Iris pigment epithelial cell (primary cell): ENCODE data around the gene MFAP4.

ENCODE experiments used
- DNase-seq: peaks from one replicate; pipeline ENCODE4 v3.0.0-alpha.2; 2011; ENCODE audit warnings: low read depth

Gene MFAP4

GRCh38 chr17:19410091-19410490 lies 23.1 kb upstream of the MFAP4 start:
- DNase-seq = no peak

- peak; percentile 82 for DNase-seq
These were observed 22.5 kb upstream of the MFAP4 start for GRCh38 chr17:19409509-19409908.

GRCh38 chr17:19409066-19409465 lies 22.1 kb upstream of the MFAP4 start:
- DNase-seq = no peak

- DNase-seq = no peak
These were observed 21.3 kb upstream of the MFAP4 start for GRCh38 chr17:19408346-19408710.

- DNase-seq = no peak
These were observed 20.8 kb upstream of the MFAP4 start for GRCh38 chr17:19407601-19408345.

GRCh38 chr17:19405114-19405513 lies 18.1 kb upstream of the MFAP4 start:
- DNase-seq = no peak

- DNase-seq = no peak
These were observed 17.3 kb upstream of the MFAP4 start for GRCh38 chr17:19404264-19404663.

- DNase-seq = no peak
These were observed 16.0 kb upstream of the MFAP4 start for GRCh38 chr17:19403021-19403420.

GRCh38 chr17:19402171-19402570 lies 15.2 kb upstream of the MFAP4 start:
- DNase-seq = no peak

- DNase-seq = no peak
These were observed 14.5 kb upstream of the MFAP4 start for GRCh38 chr17:19401321-19402010.

GRCh38 chr17:19399750-19400450 lies 12.9 kb upstream of the MFAP4 start:
- no peak for DNase-seq

GRCh38 chr17:19398301-19399181 lies 11.6 kb upstream of the MFAP4 start:
- peak; percentile 58 for DNase-seq

- DNase-seq = no peak
These were observed 10.6 kb upstream of the MFAP4 start for GRCh38 chr17:19397556-19398041.

GRCh38 chr17:19392303-19392702 lies 5.3 kb upstream of the MFAP4 start:
- DNase-seq = no peak

GRCh38 chr17:19391432-19391831 lies 4.4 kb upstream of the MFAP4 start:
- no peak for DNase-seq

GRCh38 chr17:19390951-19391350 lies 4.0 kb upstream of the MFAP4 start:
- no peak for DNase-seq

GRCh38 chr17:19388791-19389785 lies 2.1 kb upstream of the MFAP4 start:
- no peak for DNase-seq

- peak; percentile 74 for DNase-seq
These were observed 1.0 kb upstream of the MFAP4 start for GRCh38 chr17:19387921-19388521.

- peak; percentile 95 for DNase-seq
These were observed 700 bp downstream of the MFAP4 start for GRCh38 chr17:19386051-19386929.
